ENCODE results near the gene PSMB5.
A peak's percentile ranks its signal among the peaks of the same experiment; 100 is the strongest.

PSMB5 gene

GRCh38 chr14:23033251-23033727, 1.4 kb downstream of the PSMB5 start:
- H3K4me3 ChIP-seq (replicated peaks; ENCODE audit: low read depth, low read length), result peak overlapping the region; percentile 95
- no peak for DNase-seq (ENCODE audit: low read depth)
- TF ChIP-seq CTCF (IDR thresholded peaks at IDR 0.05; ENCODE audit: low read length, missing control alignments), result no peak

- no peak for TF ChIP-seq CTCF (IDR thresholded peaks at IDR 0.05; ENCODE audit: low read length, missing control alignments)
- no peak overlapping the region for H3K4me3 ChIP-seq (replicated peaks; ENCODE audit: low read depth, low read length)
- no peak for DNase-seq (ENCODE audit: low read depth)
Measured at GRCh38 chr14:23030936-23031335, 3.8 kb downstream of the PSMB5 start.

- no peak for TF ChIP-seq CTCF (IDR thresholded peaks at IDR 0.05; ENCODE audit: low read length, missing control alignments)
- H3K4me3 ChIP-seq (replicated peaks; ENCODE audit: low read depth, low read length), result no peak overlapping the region
- DNase-seq (ENCODE audit: low read depth), result peak; percentile 18
Measured at GRCh38 chr14:23028799-23029198, 5.9 kb downstream of the PSMB5 start.

GRCh38 chr14:23025151-23025814, 9.4 kb downstream of the PSMB5 start:
- no peak overlapping the region for H3K4me3 ChIP-seq (replicated peaks; ENCODE audit: low read depth, low read length)
- TF ChIP-seq CTCF (IDR thresholded peaks at IDR 0.05; ENCODE audit: low read length, missing control alignments), result no peak
- no peak for DNase-seq (ENCODE audit: low read depth)

GRCh38 chr14:23024612-23025075, 10.1 kb downstream of the PSMB5 start:
- TF ChIP-seq CTCF (IDR thresholded peaks at IDR 0.05; ENCODE audit: low read length, missing control alignments), result no peak
- H3K4me3 ChIP-seq (replicated peaks; ENCODE audit: low read depth, low read length), result no peak overlapping the region
- DNase-seq (ENCODE audit: low read depth), result no peak

- TF ChIP-seq CTCF (IDR thresholded peaks at IDR 0.05; ENCODE audit: low read length, missing control alignments), result no peak
- no peak for DNase-seq (ENCODE audit: low read depth)
- H3K4me3 ChIP-seq (replicated peaks; ENCODE audit: low read depth, low read length), result no peak overlapping the region
Measured at GRCh38 chr14:23023795-23024152, 10.9 kb downstream of the PSMB5 start.

Data from fibroblast of pulmonary artery (primary cell).